Activated CD4-positive, CD25-positive, alpha-beta regulatory T cell treated with anti-CD3 and anti-CD28 coated beads, Interleukin-2, amount 50 U/mL, for 72 hours (primary cell): ENCODE results near the gene TAF3.

Source experiments
- DNase-seq: peaks from one replicate; pipeline ENCODE4 v3.0.0; 2021

The TAF3 gene

GRCh38 chr10:7813481-7813880, 4.8 kb upstream of the TAF3 start:
- no peak for DNase-seq

GRCh38 chr10:7817576-7817975, 729 bp upstream of the TAF3 start:
- no peak for DNase-seq

- no peak for DNase-seq
These were observed 366 bp upstream of the TAF3 start for GRCh38 chr10:7817984-7818294.

GRCh38 chr10:7819121-7819460, 786 bp downstream of the TAF3 start:
- DNase-seq, result no peak

- no peak for DNase-seq
These were observed 5.9 kb downstream of the TAF3 start for GRCh38 chr10:7824251-7824650.

- no peak for DNase-seq
These were observed 8.7 kb downstream of the TAF3 start for GRCh38 chr10:7826971-7827370.

- no peak for DNase-seq
These were observed 11.1 kb downstream of the TAF3 start for GRCh38 chr10:7829289-7829834.

- no peak for DNase-seq
These were observed 13.8 kb downstream of the TAF3 start for GRCh38 chr10:7832060-7832459.

GRCh38 chr10:7833210-7833609, 14.9 kb downstream of the TAF3 start:
- no peak for DNase-seq

- no peak for DNase-seq
These were observed 16.0 kb downstream of the TAF3 start for GRCh38 chr10:7834262-7834661.

GRCh38 chr10:7836571-7836970, 18.3 kb downstream of the TAF3 start:
- no peak for DNase-seq

GRCh38 chr10:7846591-7846990, 28.3 kb downstream of the TAF3 start:
- no peak for DNase-seq

GRCh38 chr10:7853226-7853842, 35.0 kb downstream of the TAF3 start:
- no peak for DNase-seq

GRCh38 chr10:7853890-7854289, 35.6 kb downstream of the TAF3 start:
- DNase-seq, result no peak

GRCh38 chr10:7855205-7855604, 36.9 kb downstream of the TAF3 start:
- DNase-seq, result no peak

GRCh38 chr10:7856678-7857077, 38.4 kb downstream of the TAF3 start:
- DNase-seq, result no peak

- no peak for DNase-seq
These were observed 39.0 kb downstream of the TAF3 start for GRCh38 chr10:7857262-7857661.

GRCh38 chr10:7861509-7862120, 43.3 kb downstream of the TAF3 start:
- DNase-seq, result no peak

GRCh38 chr10:7862121-7862514, 43.8 kb downstream of the TAF3 start:
- no peak for DNase-seq

- DNase-seq, result no peak
These were observed 47.9 kb downstream of the TAF3 start for GRCh38 chr10:7866176-7866575.

- DNase-seq, result no peak
These were observed 53.7 kb downstream of the TAF3 start for GRCh38 chr10:7872041-7872442.

- no peak for DNase-seq
These were observed 56.6 kb downstream of the TAF3 start for GRCh38 chr10:7874864-7875263.

- no peak for DNase-seq
These were observed 58.3 kb downstream of the TAF3 start for GRCh38 chr10:7876541-7877127.

GRCh38 chr10:7881119-7881518, 62.8 kb downstream of the TAF3 start:
- no peak for DNase-seq

- DNase-seq, result no peak
These were observed 67.8 kb downstream of the TAF3 start for GRCh38 chr10:7886056-7886455.
